H1 (cell line): ENCODE measurements around the gene AGPAT3. TPM values are rescaled to one million over a fixed set of nuclear protein-coding genes. Genes with fewer than 3 reads are reported as not detected.

ENCODE experiments used
- CTCF ChIA-PET: fragments of 300-600 bp; sonication (Branson Sonifier 250); formaldehyde crosslinking; loops from one replicate; lab custom pipeline; 2021; ENCODE audit not compliant: partially characterized antibody; lab: Charles Lee
- POLR2A ChIA-PET: fragments of 300-600 bp; sonication (Branson Sonifier 250); formaldehyde crosslinking; loops from one replicate; lab custom pipeline; 2021; ENCODE audit warnings: inconsistent platforms; ENCODE audit not compliant: partially characterized antibody; lab: Charles Lee
- DNase-seq, 2 experiments: peaks; one replicate each; pipeline versions ENCODE4 v3.0.0 to v3.0.0-alpha.2; 2010 to 2022; ENCODE audit warnings: low spot score in 2 of 2, low read depth in 1 of 2, mixed read lengths in 1 of 2
- FAIRE-seq: peaks from 2 replicates; lab custom pipeline; 2011; peaks lifted over from hg19 to GRCh38; lab: Jason Lieb, UNC
- H2AFZ ChIP-seq: 2 replicates; pipeline ENCODE4 v1.8.1; 2012; ENCODE audit warnings: low read length, inconsistent platforms
- H2AK5ac ChIP-seq: 2 replicates; pipeline ENCODE4 v1.6.1; 2013; ENCODE audit warnings: low read depth, low read length
- H2BK120ac ChIP-seq: replicated peaks from 2 replicates; pipeline ENCODE3; 2013; ENCODE audit warnings: low read depth, low read length, inconsistent platforms
- H2BK12ac ChIP-seq: 2 replicates; pipeline ENCODE4 v1.6.1; 2013; ENCODE audit warnings: low read depth, low read length
- H2BK15ac ChIP-seq: 2 replicates; pipeline ENCODE4 v1.6.1; 2013; ENCODE audit warnings: low read length
- H2BK20ac ChIP-seq: 2 replicates; pipeline ENCODE4 v1.6.1; 2013; ENCODE audit warnings: low read length
- H2BK5ac ChIP-seq: 2 replicates; pipeline ENCODE4 v1.6.1; 2013; ENCODE audit warnings: low read depth, low read length
- H3K14ac ChIP-seq: 2 replicates; pipeline ENCODE4 v1.6.1; 2013; ENCODE audit warnings: inconsistent platforms; ENCODE audit not compliant: insufficient read length
- H3K18ac ChIP-seq: 2 replicates; pipeline ENCODE4 v1.6.1; 2013; ENCODE audit warnings: low read length; ENCODE audit errors: extremely low read depth
- H3K23ac ChIP-seq: 2 replicates; pipeline ENCODE4 v1.6.1; 2013; ENCODE audit warnings: inconsistent platforms; ENCODE audit not compliant: insufficient read length
- H3K23me2 ChIP-seq: 2 replicates; pipeline ENCODE4 v1.6.1; 2013; ENCODE audit warnings: low read depth, low read length
- H3K27ac ChIP-seq: 2 replicates; pipeline ENCODE4 v1.6.1; 2011; ENCODE audit warnings: low read depth, low read length, inconsistent platforms
- H3K27me3 ChIP-seq, 4 experiments: replicated peaks in 1 of 4; 1 replicate in 1 of 4; 2 replicates in 3 of 4; pipeline versions ENCODE4 v1.6.1 to v1.8.1; 2011 to 2013; ENCODE audit warnings: low read length in 3 of 4, mild to moderate bottlenecking in 3 of 4, inconsistent platforms in 2 of 4, mixed read lengths in 2 of 4, moderate library complexity in 1 of 4; ENCODE audit not compliant: control insufficient read depth in 3 of 4, insufficient read depth in 3 of 4; ENCODE audit errors: extremely low read depth in 1 of 4
- H3K36me3 ChIP-seq, 4 experiments: 2 replicates each; pipeline versions ENCODE4 v1.6.1 to v1.8.1; 2011 to 2013; ENCODE audit warnings: mild to moderate bottlenecking in 4 of 4, low read length in 3 of 4, moderate library complexity in 2 of 4, control low read depth in 1 of 4, inconsistent platforms in 1 of 4; ENCODE audit not compliant: insufficient read depth in 4 of 4, control insufficient read depth in 2 of 4
- H3K4ac ChIP-seq: replicated peaks from 2 replicates; pipeline ENCODE3; 2013; ENCODE audit warnings: low read length, low read depth, mixed read lengths, inconsistent platforms; ENCODE audit not compliant: insufficient read length
- H3K4me1 ChIP-seq, 4 experiments: replicated peaks in 1 of 4; 1 replicate in 1 of 4; 2 replicates in 3 of 4; pipeline versions ENCODE4 v1.6.1 to v1.8.1; 2011 to 2013; ENCODE audit warnings: low read length in 3 of 4, inconsistent platforms in 2 of 4, mixed read lengths in 1 of 4; ENCODE audit not compliant: insufficient read depth in 4 of 4, control insufficient read depth in 3 of 4
- H3K4me2 ChIP-seq, 2 experiments: 2 replicates each; pipeline versions ENCODE4 v1.6.1 to v1.8.1; 2011 to 2013; ENCODE audit warnings: low read depth in 2 of 2, low read length in 2 of 2, control low read depth in 1 of 2, inconsistent platforms in 1 of 2, mild to moderate bottlenecking in 1 of 2; ENCODE audit not compliant: insufficient read depth in 1 of 2
- H3K4me3 ChIP-seq, 4 experiments: fragments of 200-600, 300-600 bp in 1 of 4; sonication (generic), shearing (Covaris generic), sonication (Bioruptor Twin) in 1 of 4; 2 replicates each; pipeline versions ENCODE4 v1.5.1 to v1.8.1; 2011 to 2016; ENCODE audit warnings: low read length in 4 of 4, low read depth in 3 of 4, control low read depth in 2 of 4, inconsistent platforms in 2 of 4, mild to moderate bottlenecking in 2 of 4, mixed read lengths in 1 of 4, moderate library complexity in 1 of 4; ENCODE audit not compliant: insufficient read depth in 2 of 4; ENCODE audit errors: extremely low read depth in 1 of 4
- H3K56ac ChIP-seq: replicated peaks from 2 replicates; pipeline ENCODE3; 2013; ENCODE audit warnings: low read depth, mild to moderate bottlenecking, mixed read lengths, low read length, inconsistent platforms; ENCODE audit not compliant: insufficient read length
- H3K79me1 ChIP-seq: 2 replicates; pipeline ENCODE4 v1.6.1; 2013; ENCODE audit warnings: low read depth, low read length, control low read depth
- H3K79me2 ChIP-seq, 2 experiments: 2 replicates each; pipeline versions ENCODE4 v1.6.1 to v1.8.1; 2012 to 2013; ENCODE audit warnings: low read length in 2 of 2, mild to moderate bottlenecking in 2 of 2, inconsistent platforms in 1 of 2; ENCODE audit not compliant: insufficient read depth in 2 of 2, control insufficient read depth in 1 of 2
- H3K9ac ChIP-seq, 4 experiments: replicated peaks in 1 of 4; 1 replicate in 1 of 4; 2 replicates in 3 of 4; pipeline versions ENCODE4 v1.6.1 to v1.8.1; 2011 to 2013; ENCODE audit warnings: low read depth in 3 of 4, low read length in 3 of 4, control low read depth in 2 of 4, mild to moderate bottlenecking in 2 of 4, moderate library complexity in 2 of 4, inconsistent platforms in 1 of 4; ENCODE audit errors: extremely low read depth in 1 of 4
- H3K9me3 ChIP-seq, 2 experiments: 2 replicates each; pipeline versions ENCODE4 v1.6.1 to v1.8.1; 2012 to 2013; ENCODE audit warnings: mild to moderate bottlenecking in 2 of 2, moderate library complexity in 2 of 2, control low read depth in 1 of 2, inconsistent platforms in 1 of 2, low read depth in 1 of 2, low read length in 1 of 2, mixed read lengths in 1 of 2; ENCODE audit not compliant: insufficient read depth in 2 of 2
- H4K20me1 ChIP-seq, 2 experiments: replicated peaks in 1 of 2; 2 replicates each; pipeline versions ENCODE3 to v1.8.1; 2011 to 2013; ENCODE audit warnings: inconsistent platforms in 2 of 2, low read length in 2 of 2, mild to moderate bottlenecking in 1 of 2; ENCODE audit not compliant: insufficient read depth in 2 of 2, control insufficient read depth in 1 of 2
- H4K5ac ChIP-seq: 2 replicates; pipeline ENCODE4 v1.6.1; 2013; ENCODE audit warnings: low read length, low read depth, mixed read lengths, inconsistent platforms; ENCODE audit not compliant: insufficient read length
- H4K8ac ChIP-seq: 2 replicates; pipeline ENCODE4 v1.8.0; 2013; ENCODE audit warnings: mild to moderate bottlenecking, moderate library complexity, low read length, inconsistent platforms; ENCODE audit not compliant: insufficient read depth; ENCODE audit errors: extremely low read depth
- H4K91ac ChIP-seq: replicated peaks from 2 replicates; pipeline ENCODE3; 2013; ENCODE audit warnings: low read length, mixed read lengths, inconsistent platforms; ENCODE audit not compliant: insufficient read length
- ASH2L ChIP-seq: fragments of 200-600, 300-600 bp; sonication (generic); IDR thresholded peaks from one replicate; pipeline ENCODE4 v1.7.1; 2017; ENCODE audit warnings: low read length
- CEBPB ChIP-seq: IDR thresholded peaks from 2 replicates; pipeline ENCODE4 v1.6.1; 2012; ENCODE audit warnings: low read depth, low read length
- JUN ChIP-seq: IDR thresholded peaks from 2 replicates; pipeline ENCODE4 v1.6.1; 2011; ENCODE audit warnings: low read depth, mild to moderate bottlenecking, improper control_type of control experiment, low read length
- KDM4A ChIP-seq: IDR thresholded peaks from one replicate; pipeline ENCODE4 v1.7.1; 2012; ENCODE audit warnings: low read depth, mild to moderate bottlenecking, moderate library complexity, low read length, inconsistent platforms; ENCODE audit not compliant: severe bottlenecking
- RAD21 ChIP-seq, 2 experiments: IDR thresholded peaks in 1 of 2; conservative IDR thresholded peaks in 1 of 2; 2 replicates each; pipeline ENCODE4 v1.6.1; 2011; ENCODE audit warnings: low read depth in 2 of 2, low read length in 2 of 2, improper control_type of control experiment in 1 of 2, inconsistent platforms in 1 of 2, mild to moderate bottlenecking in 1 of 2, moderate library complexity in 1 of 2
- TAF7 ChIP-seq: optimal IDR thresholded peaks from 2 replicates; pipeline ENCODE3; 2011; ENCODE audit warnings: low read depth, mild to moderate bottlenecking, inconsistent platforms, low read length, moderate library complexity, borderline replicate concordance
- WGBS, 2 experiments: shearing (Covaris generic) in 1 of 2; methylation state at CpG; one replicate each; pipeline versions ENCODE4 v1.1.6 to v1.1.7; 2013 to 2015; ENCODE audit warnings: low lambda C conversion rate in 2 of 2, mixed read lengths in 2 of 2, inconsistent platforms in 1 of 2, low coverage in 1 of 2, missing lambda C conversion rate in 1 of 2; ENCODE audit not compliant: insufficient replicate concordance in 2 of 2, insufficient coverage in 1 of 2, insufficient read length in 1 of 2; ENCODE audit errors: extremely low coverage in 1 of 2, missing lambda C conversion rate in 1 of 2; 5-methylcytosine and 5-hydroxymethylcytosine counted together
- polyA plus RNA-seq, 7 experiments: library from polyadenylated mRNA; depleted of rRNA in 3 of 7; stranded (reverse) in 5 of 7; unstranded in 2 of 7; fragments of >200 nt in 5 of 7; fragments of 200-250 nt in 2 of 7; gene quantifications; 1 replicate in 5 of 7; 2 replicates in 1 of 7; 4 replicates in 1 of 7; pipeline versions ENCODE4 v1.2.1 to v1.2.3, GENCODE V29; 2011 to 2013; ENCODE audit warnings: missing spikeins in 2 of 7, mixed read lengths in 2 of 7
- total RNA-seq: library from RNA; stranded (reverse); fragmentation: NEBNext Ultra II Directional; extraction: Animal tissue kit (Norgen Biotek cat#: 25700); gene quantifications from 2 replicates; pipeline ENCODE4 v1.2.1, GENCODE V29; 2021

AGPAT3 gene
- total and polyA plus RNA-seq, 2 of the 8 experiments (the other 6 are each of a cell fraction or from before 2014, with no cell fraction given): 5.8 to 7.3 TPM

DNA sequence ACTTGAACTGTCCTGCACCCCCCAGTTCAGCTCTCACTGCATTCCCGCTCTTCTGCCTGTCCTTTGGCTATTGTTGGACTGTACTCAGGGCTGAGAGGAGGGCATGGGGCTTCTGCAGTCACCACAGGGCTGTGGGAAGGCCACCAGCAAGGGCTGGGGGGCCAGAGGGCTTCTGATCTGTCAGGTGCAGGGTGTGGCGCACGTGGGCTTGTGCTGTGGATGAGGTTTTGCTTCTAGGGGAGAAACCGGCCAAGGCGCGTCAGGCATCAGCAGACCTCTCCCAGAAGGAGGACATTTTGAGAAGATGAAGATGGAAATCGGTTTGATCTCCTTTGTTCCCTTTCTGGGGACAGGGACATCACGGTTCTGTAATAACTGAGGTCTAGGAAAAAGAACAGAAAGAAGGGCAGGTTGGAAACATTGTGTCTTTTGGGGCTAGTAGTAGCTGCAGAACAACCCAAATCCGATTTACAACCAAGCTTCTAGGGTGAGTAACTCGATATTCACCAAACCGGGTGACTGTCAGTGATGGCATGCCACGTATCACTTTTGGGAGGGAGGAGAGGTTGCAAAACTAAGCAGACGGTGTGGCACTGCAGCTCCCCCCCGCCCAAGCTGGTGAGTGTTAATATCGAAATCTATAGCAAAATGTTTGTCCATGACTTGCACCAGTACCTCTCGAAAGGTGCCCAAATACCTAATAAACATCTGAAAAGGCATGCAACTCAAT, 40.9 kb downstream of the AGPAT3 start:
- no peak for FAIRE-seq
- no peak for TF ChIP-seq RAD21 (IDR thresholded peaks at IDR 0.05 in 1 of 2, conservative IDR thresholded peaks at IDR 0.05 in 1 of 2; ENCODE audit: low read depth in 2 of 2, low read length in 2 of 2)
- no peak for TF ChIP-seq CEBPB
- TF ChIP-seq JUN: no peak
- no peak for TF ChIP-seq KDM4A
- no peak for TF ChIP-seq TAF7
- TF ChIP-seq ASH2L: no peak

More for the DNA sequence above, 40.9 kb downstream of the AGPAT3 start:
- DNase-seq: no peak
- Histone ChIP-seq H3K4me2 (no peak overlapping the region), H4K91ac (no peak overlapping the region), H2BK12ac (no peak overlapping the region), H3K9me3 (no peaks in the 10 kb centered on the region), H2BK15ac (no peak overlapping the region), H3K27me3 (no peaks in the 10 kb centered on the region), H4K8ac (no peak overlapping the region), H3K4ac (no peak overlapping the region), H3K36me3 (no peaks in the 10 kb centered on the region), H2BK20ac (no peak overlapping the region), H2AK5ac (no peak overlapping the region), H3K27ac (no peak overlapping the region), H3K9ac (no peak overlapping the region), H2BK120ac (no peak overlapping the region), H3K56ac (no peak overlapping the region), H3K18ac (no peak overlapping the region), H2AFZ (no peak overlapping the region), H4K5ac (no peak overlapping the region), H3K79me1 (0 out of 2 replicates have a peak, but pooled peaks cover 2% of the 10 kb centered on the region), H3K4me3 (no peak overlapping the region), H4K20me1 (no peaks in the 10 kb centered on the region), H3K14ac (no peak overlapping the region), H2BK5ac (no peak overlapping the region), H3K79me2 (no peaks in the 10 kb centered on the region), H3K23me2 (no peaks in the 10 kb centered on the region), H3K23ac (no peak overlapping the region), H3K4me1 (no peaks in the 10 kb centered on the region; a peak in 1 of 7 replicates)
- 85% methylated on average over 16 of the region's 16 CpGs; no CpG with 5 or more reads in 1 of the 2 experiments for WGBS, 2 experiments
- ChIA-PET CTCF (interaction anchor here (0.6 to 3.7 kb wide), 5 partner anchors 17 to 543 kb away, joined by 3 to 11 read pairs (median 3); no protein-coding TSS in a partner anchor), POLR2A (interaction anchor here (1.6 kb wide), 1 partner anchor 15 kb away, joined by 3 read pairs; no protein-coding TSS in a partner anchor)
